WTC11 (cell line): ENCODE data around the gene OR2V2. TPM values are rescaled to one million over a fixed set of nuclear protein-coding genes. Genes with fewer than 3 reads are reported as not detected.
A peak's percentile ranks its signal among the peaks of the same experiment; 100 is the strongest.

Source experiments
- ATAC-seq: fragments of 200-7000 bp; cut with Tn5 transposase; 2 replicates; pipeline ENCODE4 v1.10.0; 2021; ENCODE audit warnings: mild to moderate bottlenecking, moderate library complexity
- CTCF ChIA-PET: fragments of 300-600 bp; sonication (Branson Sonifier 250); formaldehyde crosslinking; loops from one replicate; lab custom pipeline; 2021; ENCODE audit warnings: antibody characterized with exemption; lab: Charles Lee
- POLR2A ChIA-PET: fragments of 350-600 bp; sonication (Branson Sonifier 250); formaldehyde crosslinking; loops from one replicate; lab custom pipeline; 2021; ENCODE audit warnings: antibody characterized with exemption; lab: Charles Lee
- DNase-seq: peaks from one replicate; pipeline ENCODE4 v3.0.0; 2021; ENCODE audit warnings: low spot score
- H3K27ac Mint-ChIP-seq: 2 replicates; pipeline ENCODE4 v1.8.0; 2021; ENCODE audit warnings: mixed read lengths
- H3K27me3 Mint-ChIP-seq: 2 replicates; pipeline ENCODE4 v1.8.0; 2021; ENCODE audit warnings: low read depth, mild to moderate bottlenecking, moderate library complexity, mixed read lengths
- H3K36me3 Mint-ChIP-seq: 2 replicates; pipeline ENCODE4 v1.8.0; 2021; ENCODE audit warnings: mixed read lengths
- H3K4me1 Mint-ChIP-seq: 2 replicates; pipeline ENCODE4 v1.8.0; 2022; ENCODE audit warnings: mixed read lengths
- H3K4me3 Mint-ChIP-seq: 2 replicates; pipeline ENCODE4 v1.8.0; 2021; ENCODE audit warnings: mild to moderate bottlenecking, moderate library complexity, mixed read lengths
- H3K9me3 Mint-ChIP-seq: 2 replicates; pipeline ENCODE4 v1.8.0; 2021; ENCODE audit warnings: mixed read lengths
- ELF4 ChIP-seq: sonication (generic); formaldehyde crosslinking; IDR thresholded peaks from 2 replicates; pipeline ENCODE4 v1.8.1; 2022; ENCODE audit warnings: low read depth, mild to moderate bottlenecking, moderate library complexity, missing genetic modification reagents
- ETV6 ChIP-seq: sonication (generic); formaldehyde crosslinking; IDR thresholded peaks from 2 replicates; pipeline ENCODE4 v1.8.1; 2022; ENCODE audit warnings: mild to moderate bottlenecking, missing genetic modification reagents
- FOXJ3 ChIP-seq: sonication (generic); formaldehyde crosslinking; IDR thresholded peaks from 2 replicates; pipeline ENCODE4 v1.9.0; 2021; ENCODE audit warnings: missing genetic modification reagents, mild to moderate bottlenecking, borderline replicate concordance
- HMGA2 ChIP-seq: fragments of 250-450 bp; sonication (Bioruptor Pico); IDR thresholded peaks from 2 replicates; pipeline ENCODE4 v1.4.0; 2021; ENCODE audit warnings: mild to moderate bottlenecking, moderate library complexity
- JUN ChIP-seq: sonication (generic); formaldehyde crosslinking; IDR thresholded peaks from 2 replicates; pipeline ENCODE4 v1.8.0; 2023; ENCODE audit warnings: mild to moderate bottlenecking, missing genetic modification reagents
- MXD4 ChIP-seq: fragments of 250-450 bp; sonication (Bioruptor Pico); IDR thresholded peaks from 2 replicates; pipeline ENCODE4 v1.8.0; 2021; ENCODE audit warnings: mild to moderate bottlenecking, moderate library complexity, borderline replicate concordance
- OVOL2 ChIP-seq: fragments of 250-450 bp; sonication (Bioruptor Pico); IDR thresholded peaks from 2 replicates; pipeline ENCODE4 v1.9.0; 2021; ENCODE audit warnings: mild to moderate bottlenecking, borderline replicate concordance
- SOX15 ChIP-seq: fragments of 250-450 bp; sonication (Bioruptor Pico); IDR thresholded peaks from 2 replicates; pipeline ENCODE4 v1.9.0; 2021; ENCODE audit warnings: mild to moderate bottlenecking
- ZNF219 ChIP-seq: sonication (generic); formaldehyde crosslinking; IDR thresholded peaks from 2 replicates; pipeline ENCODE4 v1.8.0; 2023; ENCODE audit warnings: missing genetic modification reagents, mild to moderate bottlenecking, borderline replicate concordance
- total RNA-seq: library from RNA; stranded (reverse); gene quantifications from 3 replicates; pipeline ENCODE4 v1.2.3, GENCODE V29; 2021
- TF ChIP-seq, protein P1 (sequence below): sonication (generic); formaldehyde crosslinking; IDR thresholded peaks from 2 replicates; pipeline ENCODE4 v1.8.1; 2022; ENCODE audit warnings: low read depth, mild to moderate bottlenecking, moderate library complexity, missing genetic modification reagents, borderline replicate concordance
- TF ChIP-seq, protein P2 (sequence below): sonication (generic); formaldehyde crosslinking; IDR thresholded peaks from 2 replicates; pipeline ENCODE4 v1.8.1; 2023; ENCODE audit warnings: mild to moderate bottlenecking, missing genetic modification reagents, moderate library complexity
- TF ChIP-seq, protein P3 (sequence below): sonication (generic); formaldehyde crosslinking; IDR thresholded peaks from 2 replicates; pipeline ENCODE4 v1.8.0; 2023; ENCODE audit warnings: missing genetic modification reagents, mild to moderate bottlenecking, borderline replicate concordance
- TF ChIP-seq, protein P4 (sequence below): fragments of 250-450 bp; sonication (Bioruptor Pico); IDR thresholded peaks from 2 replicates; pipeline ENCODE4 v1.9.0; 2021; ENCODE audit warnings: moderate library complexity, mild to moderate bottlenecking, inconsistent platforms, borderline replicate concordance
- TF ChIP-seq, protein P5 (sequence below): sonication (generic); formaldehyde crosslinking; IDR thresholded peaks from 2 replicates; pipeline ENCODE4 v1.8.0; 2022; ENCODE audit warnings: mild to moderate bottlenecking, missing genetic modification reagents

Gene OR2V2
- total RNA-seq, 1 experiment from 2014 or later = not detected

DNA sequence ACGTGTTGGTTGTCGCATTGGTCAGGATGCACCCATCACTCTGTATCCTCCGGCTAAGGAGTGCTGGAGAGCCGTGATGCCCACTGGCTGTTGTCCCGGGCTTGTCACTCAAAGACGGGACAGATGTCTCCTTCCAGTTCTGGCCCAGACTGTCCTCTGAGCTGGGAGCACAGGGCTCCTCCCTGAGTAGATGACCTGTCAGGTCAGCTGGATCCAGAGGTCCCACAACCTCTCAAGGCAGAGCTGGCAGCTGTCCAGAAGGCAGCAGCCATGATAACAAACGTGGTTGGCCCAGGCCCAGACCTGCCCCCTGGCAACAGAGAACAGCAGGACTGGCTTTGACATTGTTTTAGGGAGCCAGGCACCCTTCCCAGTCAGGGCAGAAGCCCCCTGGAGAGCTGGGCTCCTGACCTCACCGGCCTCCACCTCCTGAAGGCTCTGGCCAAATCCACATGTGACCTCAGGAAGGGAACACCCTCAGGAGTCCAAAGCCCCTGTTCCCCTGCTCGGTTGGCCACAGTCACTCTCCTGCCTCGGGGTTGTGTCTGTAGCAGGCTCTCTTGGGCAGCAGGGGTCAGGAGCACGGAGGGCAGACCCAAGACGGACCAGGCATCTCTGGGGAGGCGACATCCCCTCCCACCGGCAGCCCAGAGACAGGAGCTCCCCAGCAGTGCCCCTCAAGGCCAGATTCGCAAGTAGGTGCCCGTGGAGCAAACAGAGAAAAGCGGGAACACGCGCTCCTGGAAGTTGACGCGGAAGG lies 47.3 kb downstream of the OR2V2 start:
- H3K4me3 Mint-ChIP-seq = no peak overlapping the region
- H3K27ac Mint-ChIP-seq = no peak overlapping the region
- POLR2A ChIA-PET = no interaction called here
- H3K27me3 Mint-ChIP-seq = peaks cover 31% of the 10 kb centered on the region
- H3K9me3 Mint-ChIP-seq = no peaks in the 10 kb centered on the region
- no peak for TF ChIP-seq JUN
- no peak for TF ChIP-seq HMGA2 (CRISPR knock-in tag)
- no peak for TF ChIP-seq OVOL2 (CRISPR knock-in tag)
- TF ChIP-seq, protein P1, sequence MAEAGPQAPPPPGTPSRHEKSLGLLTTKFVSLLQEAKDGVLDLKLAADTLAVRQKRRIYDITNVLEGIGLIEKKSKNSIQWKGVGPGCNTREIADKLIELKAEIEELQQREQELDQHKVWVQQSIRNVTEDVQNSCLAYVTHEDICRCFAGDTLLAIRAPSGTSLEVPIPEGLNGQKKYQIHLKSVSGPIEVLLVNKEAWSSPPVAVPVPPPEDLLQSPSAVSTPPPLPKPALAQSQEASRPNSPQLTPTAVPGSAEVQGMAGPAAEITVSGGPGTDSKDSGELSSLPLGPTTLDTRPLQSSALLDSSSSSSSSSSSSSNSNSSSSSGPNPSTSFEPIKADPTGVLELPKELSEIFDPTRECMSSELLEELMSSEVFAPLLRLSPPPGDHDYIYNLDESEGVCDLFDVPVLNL (CRISPR knock-in tag) = no peak
- TF ChIP-seq MXD4 (CRISPR knock-in tag) = no peak
- TF ChIP-seq, protein P2, sequence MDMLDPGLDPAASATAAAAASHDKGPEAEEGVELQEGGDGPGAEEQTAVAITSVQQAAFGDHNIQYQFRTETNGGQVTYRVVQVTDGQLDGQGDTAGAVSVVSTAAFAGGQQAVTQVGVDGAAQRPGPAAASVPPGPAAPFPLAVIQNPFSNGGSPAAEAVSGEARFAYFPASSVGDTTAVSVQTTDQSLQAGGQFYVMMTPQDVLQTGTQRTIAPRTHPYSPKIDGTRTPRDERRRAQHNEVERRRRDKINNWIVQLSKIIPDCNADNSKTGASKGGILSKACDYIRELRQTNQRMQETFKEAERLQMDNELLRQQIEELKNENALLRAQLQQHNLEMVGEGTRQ = no peak
- TF ChIP-seq FOXJ3 (CRISPR knock-in tag) = no peak
- no peak for TF ChIP-seq ELF4 (CRISPR knock-in tag)
- TF ChIP-seq, protein P3, sequence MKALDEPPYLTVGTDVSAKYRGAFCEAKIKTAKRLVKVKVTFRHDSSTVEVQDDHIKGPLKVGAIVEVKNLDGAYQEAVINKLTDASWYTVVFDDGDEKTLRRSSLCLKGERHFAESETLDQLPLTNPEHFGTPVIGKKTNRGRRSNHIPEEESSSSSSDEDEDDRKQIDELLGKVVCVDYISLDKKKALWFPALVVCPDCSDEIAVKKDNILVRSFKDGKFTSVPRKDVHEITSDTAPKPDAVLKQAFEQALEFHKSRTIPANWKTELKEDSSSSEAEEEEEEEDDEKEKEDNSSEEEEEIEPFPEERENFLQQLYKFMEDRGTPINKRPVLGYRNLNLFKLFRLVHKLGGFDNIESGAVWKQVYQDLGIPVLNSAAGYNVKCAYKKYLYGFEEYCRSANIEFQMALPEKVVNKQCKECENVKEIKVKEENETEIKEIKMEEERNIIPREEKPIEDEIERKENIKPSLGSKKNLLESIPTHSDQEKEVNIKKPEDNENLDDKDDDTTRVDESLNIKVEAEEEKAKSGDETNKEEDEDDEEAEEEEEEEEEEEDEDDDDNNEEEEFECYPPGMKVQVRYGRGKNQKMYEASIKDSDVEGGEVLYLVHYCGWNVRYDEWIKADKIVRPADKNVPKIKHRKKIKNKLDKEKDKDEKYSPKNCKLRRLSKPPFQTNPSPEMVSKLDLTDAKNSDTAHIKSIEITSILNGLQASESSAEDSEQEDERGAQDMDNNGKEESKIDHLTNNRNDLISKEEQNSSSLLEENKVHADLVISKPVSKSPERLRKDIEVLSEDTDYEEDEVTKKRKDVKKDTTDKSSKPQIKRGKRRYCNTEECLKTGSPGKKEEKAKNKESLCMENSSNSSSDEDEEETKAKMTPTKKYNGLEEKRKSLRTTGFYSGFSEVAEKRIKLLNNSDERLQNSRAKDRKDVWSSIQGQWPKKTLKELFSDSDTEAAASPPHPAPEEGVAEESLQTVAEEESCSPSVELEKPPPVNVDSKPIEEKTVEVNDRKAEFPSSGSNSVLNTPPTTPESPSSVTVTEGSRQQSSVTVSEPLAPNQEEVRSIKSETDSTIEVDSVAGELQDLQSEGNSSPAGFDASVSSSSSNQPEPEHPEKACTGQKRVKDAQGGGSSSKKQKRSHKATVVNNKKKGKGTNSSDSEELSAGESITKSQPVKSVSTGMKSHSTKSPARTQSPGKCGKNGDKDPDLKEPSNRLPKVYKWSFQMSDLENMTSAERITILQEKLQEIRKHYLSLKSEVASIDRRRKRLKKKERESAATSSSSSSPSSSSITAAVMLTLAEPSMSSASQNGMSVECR = no peak
- TF ChIP-seq ETV6 (CRISPR knock-in tag) = no peak
- no peak for TF ChIP-seq SOX15 (CRISPR knock-in tag)
- 0 out of 2 replicates have a peak, but pooled peaks cover 3% of the 10 kb centered on the region for H3K36me3 Mint-ChIP-seq
- CTCF ChIA-PET = interaction anchor here (0.6 to 2.1 kb wide), 4 partner anchors 10 to 421 kb away, joined by 3 to 9 read pairs (median 3); partner anchors contain the start of gene TRIM7
- ATAC-seq = no peak; the same call in 1 of the 2 replicates
- peak; percentile 37 for DNase-seq
- peaks cover 39% of the 10 kb centered on the region for H3K4me1 Mint-ChIP-seq

DNA sequence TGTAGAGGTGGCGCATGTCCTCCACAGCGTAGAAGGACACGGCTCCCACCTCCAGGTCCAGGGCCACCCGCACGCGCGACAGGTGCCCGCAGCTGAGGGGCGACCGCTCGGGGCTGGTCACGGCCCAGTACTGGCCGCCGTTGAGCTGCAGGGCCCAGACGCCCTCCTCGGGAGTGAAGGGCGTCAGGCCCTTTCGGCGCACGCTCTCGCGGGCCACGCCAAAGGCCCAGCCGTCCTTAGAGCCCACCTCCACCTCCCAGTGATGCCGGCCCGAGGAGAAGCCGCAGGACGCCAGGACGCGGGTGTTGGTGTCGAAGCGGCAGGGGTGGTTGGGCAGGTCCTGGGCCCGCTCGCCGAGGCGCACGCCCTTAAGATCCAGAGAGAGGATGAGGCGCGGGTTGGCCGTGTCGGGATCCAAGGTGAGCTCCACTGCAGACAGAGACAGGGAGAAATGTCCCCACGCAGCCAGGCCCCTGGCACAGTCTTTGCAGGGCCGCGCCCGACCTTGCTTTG lies 47.9 kb downstream of the OR2V2 start:
- H3K27me3 Mint-ChIP-seq = peaks cover 31% of the 10 kb centered on the region
- DNase-seq = peak; percentile 22
- ChIA-PET CTCF (interaction anchor here (0.6 to 2.1 kb wide), 4 partner anchors 10 to 422 kb away, joined by 3 to 9 read pairs (median 3); partner anchors contain the start of gene TRIM7), POLR2A (no interaction called here)
- H3K4me1 Mint-ChIP-seq = peaks cover 43% of the 10 kb centered on the region
- TF ChIP-seq, protein P4, sequence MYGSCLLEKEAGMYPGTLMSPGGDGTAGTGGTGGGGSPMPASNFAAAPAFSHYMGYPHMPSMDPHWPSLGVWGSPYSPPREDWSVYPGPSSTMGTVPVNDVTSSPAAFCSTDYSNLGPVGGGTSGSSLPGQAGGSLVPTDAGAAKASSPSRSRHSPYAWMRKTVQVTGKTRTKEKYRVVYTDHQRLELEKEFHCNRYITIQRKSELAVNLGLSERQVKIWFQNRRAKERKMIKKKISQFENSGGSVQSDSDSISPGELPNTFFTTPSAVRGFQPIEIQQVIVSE (CRISPR knock-in tag) = no peak
- TF ChIP-seq, protein P5, sequence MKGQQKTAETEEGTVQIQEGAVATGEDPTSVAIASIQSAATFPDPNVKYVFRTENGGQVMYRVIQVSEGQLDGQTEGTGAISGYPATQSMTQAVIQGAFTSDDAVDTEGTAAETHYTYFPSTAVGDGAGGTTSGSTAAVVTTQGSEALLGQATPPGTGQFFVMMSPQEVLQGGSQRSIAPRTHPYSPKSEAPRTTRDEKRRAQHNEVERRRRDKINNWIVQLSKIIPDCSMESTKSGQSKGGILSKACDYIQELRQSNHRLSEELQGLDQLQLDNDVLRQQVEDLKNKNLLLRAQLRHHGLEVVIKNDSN = no peak
- TF ChIP-seq ZNF219 (CRISPR knock-in tag) = no peak
- no peak overlapping the region for H3K27ac Mint-ChIP-seq
- 0 out of 2 replicates have a peak, but pooled peaks cover under 1% of the 10 kb centered on the region for H3K36me3 Mint-ChIP-seq
- H3K9me3 Mint-ChIP-seq = no peaks in the 10 kb centered on the region
- H3K4me3 Mint-ChIP-seq = no peak overlapping the region
- no peak for ATAC-seq
